Activated CD8-positive, alpha-beta memory T cell treated with anti-CD3 and anti-CD28 coated beads for 4 hours (primary cell): Measurements from ENCODE around the gene C4orf46.

Experiments used
- DNase-seq, 2 donors: peaks; one replicate each; pipeline ENCODE4 v3.0.0-alpha.2; 2020; ENCODE audit warnings: low read depth in 2 of 2

C4orf46 gene

DNA sequence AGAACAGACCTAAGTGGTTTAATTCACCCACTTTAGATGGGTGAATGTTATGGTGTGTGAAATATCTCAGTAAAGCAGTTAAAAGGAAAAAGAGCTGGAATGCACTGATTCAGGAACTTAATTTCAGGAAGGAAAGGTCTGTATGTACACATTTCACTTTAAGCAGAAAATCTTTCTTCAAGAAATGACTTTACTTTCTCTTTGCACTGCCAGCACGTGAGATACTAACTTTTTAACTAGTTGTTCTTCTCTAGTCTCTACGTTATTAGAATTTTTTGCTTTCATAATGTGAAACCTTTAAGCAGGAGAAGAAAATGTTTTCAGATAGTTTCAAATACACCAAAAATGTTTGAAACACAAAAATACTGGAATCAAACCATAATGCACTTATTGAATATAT, 18.8 kb downstream of the C4orf46 start:
- DNase-seq: no peak

- DNase-seq: no peak
Observed at GRCh38 chr4:158649111-158649680, 22.5 kb downstream of the C4orf46 start.

- no peak for DNase-seq
Observed at GRCh38 chr4:158644760-158645159, 26.9 kb downstream of the C4orf46 start.

DNA sequence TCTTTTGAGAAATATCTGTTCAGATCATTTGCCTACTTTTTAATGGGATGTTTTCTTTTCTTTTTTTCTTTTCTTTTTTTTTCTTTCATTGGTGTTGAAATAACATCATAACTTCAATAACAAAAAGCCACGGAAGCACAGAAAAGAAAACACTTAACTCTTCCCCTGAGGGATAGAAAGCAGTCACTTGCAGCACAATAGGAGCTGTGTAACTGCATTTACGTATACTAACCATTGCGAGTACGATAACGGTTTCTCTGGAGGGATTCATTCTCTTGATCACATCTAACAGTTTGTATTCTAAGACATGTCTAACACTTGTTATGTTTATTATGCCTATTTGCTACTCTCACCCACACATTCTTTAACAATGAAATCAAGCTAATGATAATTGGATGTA, 27.3 kb downstream of the C4orf46 start:
- no peak for DNase-seq

GRCh38 chr4:158636619-158637018, 35.1 kb downstream of the C4orf46 start:
- no peak for DNase-seq

DNA sequence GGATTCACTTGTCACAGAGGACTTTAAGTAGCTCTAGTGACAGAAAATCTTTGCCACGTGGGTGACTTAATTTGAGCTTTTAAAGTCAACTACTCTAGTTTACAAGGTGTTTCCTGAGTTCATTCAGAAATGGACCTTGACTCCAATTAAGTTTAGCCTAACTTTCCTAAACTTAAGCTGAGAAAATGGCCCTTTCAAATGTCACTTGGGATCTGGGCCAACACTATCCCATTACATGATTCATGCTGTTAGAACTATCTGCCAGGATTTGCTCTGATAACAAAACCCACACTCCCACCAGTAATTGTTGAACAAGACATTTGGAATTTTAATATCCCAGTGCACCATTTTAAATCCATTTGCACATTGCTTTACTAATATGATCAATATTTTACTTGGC, 40.8 kb downstream of the C4orf46 start:
- DNase-seq: no peak

DNA sequence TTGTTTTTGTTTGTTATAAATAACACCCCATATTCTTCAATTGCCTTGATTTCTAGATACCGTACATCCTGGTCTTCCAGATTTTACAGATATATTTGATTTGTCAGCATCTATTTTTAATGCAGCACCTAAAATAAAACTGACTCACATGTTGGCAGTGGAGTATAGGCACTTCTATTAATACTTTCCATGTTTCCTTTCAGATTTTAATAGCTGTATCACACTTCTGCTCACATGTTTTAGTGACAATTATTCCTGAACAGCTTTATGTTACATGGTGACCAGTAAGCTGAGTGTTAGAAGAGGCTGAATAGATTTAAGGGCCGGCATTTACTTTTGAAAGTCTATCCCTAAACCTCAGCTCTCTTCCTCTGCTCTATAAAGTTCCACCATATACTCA, 46.1 kb downstream of the C4orf46 start:
- no peak for DNase-seq

DNA sequence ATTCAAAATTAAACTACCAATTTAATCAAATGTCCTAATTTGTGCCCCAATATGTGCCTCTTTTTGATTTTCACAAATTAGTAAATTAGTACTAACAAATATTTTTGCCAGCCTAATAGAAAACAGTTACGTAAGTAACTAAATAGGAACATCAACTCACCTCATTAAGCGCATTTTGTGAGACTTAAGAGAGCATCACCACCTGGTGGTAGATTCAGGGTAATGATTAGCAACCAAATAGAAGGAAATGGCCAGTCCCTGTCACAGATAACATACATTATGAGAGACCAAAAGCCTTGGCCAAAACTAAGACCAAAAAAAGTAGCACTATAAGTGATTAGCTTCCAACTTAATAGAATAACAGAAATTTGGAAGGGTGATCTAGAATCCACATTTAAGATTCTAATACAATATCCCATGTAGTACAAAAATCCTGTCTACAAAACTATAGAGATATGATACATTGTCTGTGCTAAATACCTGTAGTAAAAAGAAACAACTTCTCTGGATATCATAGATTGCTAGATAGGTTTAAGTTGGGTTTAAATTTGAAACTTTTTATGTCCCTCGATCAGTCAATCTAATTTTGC, 46.7 kb downstream of the C4orf46 start:
- DNase-seq: no peak

DNA sequence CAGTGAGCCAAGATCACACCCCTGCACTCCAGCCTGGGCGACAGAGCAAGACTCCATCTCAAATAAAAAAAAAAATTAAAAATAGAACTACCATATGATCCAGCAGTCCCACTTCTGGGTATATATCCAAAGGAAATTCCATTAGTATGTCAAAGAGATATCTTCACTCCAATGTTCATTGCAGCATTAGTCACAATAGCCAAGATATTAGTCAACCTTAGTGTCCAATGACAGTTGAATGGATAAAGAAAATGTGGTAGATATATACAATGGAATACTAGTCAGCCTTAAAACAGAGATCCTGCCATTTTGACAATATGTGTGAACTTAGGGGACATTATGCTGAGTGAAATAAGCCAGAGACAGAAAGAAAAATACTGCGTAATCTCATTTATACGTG, 49.4 kb downstream of the C4orf46 start:
- DNase-seq: no peak

DNA sequence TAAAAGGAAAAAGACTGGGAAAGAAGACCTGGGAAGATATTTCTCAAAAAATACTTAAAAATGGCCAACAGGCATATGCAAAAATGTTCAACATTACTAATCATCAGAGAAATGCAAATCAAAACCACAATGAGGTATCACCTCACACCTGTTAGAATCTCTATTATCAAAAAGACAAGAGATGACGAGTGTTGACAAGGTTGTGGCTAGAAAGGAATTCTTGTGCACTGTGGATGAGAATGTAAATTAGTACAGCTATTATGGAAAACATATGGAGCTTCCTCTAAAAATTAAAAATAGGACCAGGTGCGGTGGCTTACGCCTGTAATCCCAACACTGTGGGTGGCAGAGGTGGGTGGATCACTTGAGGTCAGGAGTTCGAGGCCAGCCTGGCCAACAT, 50.0 kb downstream of the C4orf46 start:
- DNase-seq: no peak

GRCh38 chr4:158617956-158618355, 53.7 kb downstream of the C4orf46 start:
- no peak for DNase-seq
